Measurements from ENCODE around the gene CAPN14.

Gene CAPN14

DNA sequence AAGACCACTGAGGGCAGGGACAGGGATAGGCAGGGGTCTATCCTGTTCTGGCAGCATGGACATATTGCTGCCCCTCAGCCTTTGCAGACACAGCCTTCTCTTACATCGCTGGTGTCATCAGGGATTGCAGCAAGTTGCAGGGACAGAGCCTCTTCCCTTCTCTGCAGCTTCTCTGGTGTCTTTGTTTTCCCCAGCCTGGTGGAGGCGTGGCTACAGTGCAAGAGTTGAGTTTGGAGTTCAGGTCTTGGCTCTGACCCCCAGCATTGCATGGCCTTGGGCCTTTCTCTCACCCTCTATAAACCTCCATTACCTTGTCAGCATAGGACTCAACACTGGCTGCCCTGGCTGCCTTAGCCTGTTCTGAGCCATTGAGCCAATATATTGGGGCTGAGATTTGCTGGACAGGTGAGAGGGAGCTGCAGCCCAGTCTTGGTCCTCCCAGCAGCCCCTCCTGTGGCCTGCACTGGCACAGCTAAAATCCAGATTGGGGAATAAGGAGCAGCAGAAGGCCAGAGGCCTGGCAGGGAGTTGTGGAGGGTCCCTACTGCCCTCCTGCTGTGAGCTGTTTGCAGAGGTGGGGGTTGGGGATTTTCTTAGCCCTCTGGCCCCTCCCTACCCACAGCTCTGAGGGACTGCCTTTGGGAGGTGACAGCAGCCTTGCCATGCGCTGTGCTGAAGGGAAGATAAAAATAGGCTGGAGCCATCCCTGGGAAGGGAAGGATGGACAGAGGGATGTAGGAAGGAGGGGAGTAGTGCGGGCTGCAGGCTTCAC, 39.5 kb upstream of the CAPN14 start:
- no peak overlapping the region for H3K27ac ChIP-seq
- TF ChIP-seq, protein P1, sequence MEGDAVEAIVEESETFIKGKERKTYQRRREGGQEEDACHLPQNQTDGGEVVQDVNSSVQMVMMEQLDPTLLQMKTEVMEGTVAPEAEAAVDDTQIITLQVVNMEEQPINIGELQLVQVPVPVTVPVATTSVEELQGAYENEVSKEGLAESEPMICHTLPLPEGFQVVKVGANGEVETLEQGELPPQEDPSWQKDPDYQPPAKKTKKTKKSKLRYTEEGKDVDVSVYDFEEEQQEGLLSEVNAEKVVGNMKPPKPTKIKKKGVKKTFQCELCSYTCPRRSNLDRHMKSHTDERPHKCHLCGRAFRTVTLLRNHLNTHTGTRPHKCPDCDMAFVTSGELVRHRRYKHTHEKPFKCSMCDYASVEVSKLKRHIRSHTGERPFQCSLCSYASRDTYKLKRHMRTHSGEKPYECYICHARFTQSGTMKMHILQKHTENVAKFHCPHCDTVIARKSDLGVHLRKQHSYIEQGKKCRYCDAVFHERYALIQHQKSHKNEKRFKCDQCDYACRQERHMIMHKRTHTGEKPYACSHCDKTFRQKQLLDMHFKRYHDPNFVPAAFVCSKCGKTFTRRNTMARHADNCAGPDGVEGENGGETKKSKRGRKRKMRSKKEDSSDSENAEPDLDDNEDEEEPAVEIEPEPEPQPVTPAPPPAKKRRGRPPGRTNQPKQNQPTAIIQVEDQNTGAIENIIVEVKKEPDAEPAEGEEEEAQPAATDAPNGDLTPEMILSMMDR (IDR thresholded peaks at IDR 0.05) = no peak
- no peak for TF ChIP-seq ZFX (IDR thresholded peaks at IDR 0.05; ENCODE audit: borderline replicate concordance)

DNA sequence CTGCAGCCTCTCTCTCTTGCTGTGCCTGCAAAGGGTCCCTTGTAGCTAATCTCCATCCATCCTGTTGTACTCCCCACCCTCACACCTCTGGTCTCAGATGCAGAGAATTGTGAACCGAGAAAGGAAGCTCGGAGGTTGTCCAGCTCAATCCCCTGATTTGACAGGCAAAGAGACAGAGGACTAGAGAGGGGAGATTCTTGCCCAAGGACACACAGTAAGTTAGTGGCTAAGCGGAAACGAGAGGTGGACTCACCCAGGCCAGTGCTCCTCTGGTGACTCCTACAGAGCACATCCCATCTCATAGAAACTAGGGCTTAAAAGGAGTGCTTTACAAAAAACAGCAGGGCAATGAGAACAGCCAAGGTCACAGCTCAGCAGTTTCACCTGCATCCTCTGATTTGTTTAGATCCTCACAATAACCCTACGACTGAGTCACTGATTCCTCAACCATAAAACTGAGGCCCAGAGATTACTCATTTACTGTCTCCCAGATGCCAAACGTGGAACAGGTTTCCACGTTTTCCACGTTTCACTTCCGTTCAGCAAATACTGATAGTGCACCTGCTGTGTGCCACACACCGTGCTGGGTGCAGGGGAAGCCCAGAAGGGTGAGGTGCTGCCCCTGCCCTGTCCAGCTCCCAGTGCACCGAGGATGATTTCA, 38.7 kb upstream of the CAPN14 start:
- no peak overlapping the region for H3K27ac ChIP-seq
- TF ChIP-seq ZFX (IDR thresholded peaks at IDR 0.05; ENCODE audit: borderline replicate concordance) = no peak
- TF ChIP-seq, protein P1 (IDR thresholded peaks at IDR 0.05) = no peak

DNA sequence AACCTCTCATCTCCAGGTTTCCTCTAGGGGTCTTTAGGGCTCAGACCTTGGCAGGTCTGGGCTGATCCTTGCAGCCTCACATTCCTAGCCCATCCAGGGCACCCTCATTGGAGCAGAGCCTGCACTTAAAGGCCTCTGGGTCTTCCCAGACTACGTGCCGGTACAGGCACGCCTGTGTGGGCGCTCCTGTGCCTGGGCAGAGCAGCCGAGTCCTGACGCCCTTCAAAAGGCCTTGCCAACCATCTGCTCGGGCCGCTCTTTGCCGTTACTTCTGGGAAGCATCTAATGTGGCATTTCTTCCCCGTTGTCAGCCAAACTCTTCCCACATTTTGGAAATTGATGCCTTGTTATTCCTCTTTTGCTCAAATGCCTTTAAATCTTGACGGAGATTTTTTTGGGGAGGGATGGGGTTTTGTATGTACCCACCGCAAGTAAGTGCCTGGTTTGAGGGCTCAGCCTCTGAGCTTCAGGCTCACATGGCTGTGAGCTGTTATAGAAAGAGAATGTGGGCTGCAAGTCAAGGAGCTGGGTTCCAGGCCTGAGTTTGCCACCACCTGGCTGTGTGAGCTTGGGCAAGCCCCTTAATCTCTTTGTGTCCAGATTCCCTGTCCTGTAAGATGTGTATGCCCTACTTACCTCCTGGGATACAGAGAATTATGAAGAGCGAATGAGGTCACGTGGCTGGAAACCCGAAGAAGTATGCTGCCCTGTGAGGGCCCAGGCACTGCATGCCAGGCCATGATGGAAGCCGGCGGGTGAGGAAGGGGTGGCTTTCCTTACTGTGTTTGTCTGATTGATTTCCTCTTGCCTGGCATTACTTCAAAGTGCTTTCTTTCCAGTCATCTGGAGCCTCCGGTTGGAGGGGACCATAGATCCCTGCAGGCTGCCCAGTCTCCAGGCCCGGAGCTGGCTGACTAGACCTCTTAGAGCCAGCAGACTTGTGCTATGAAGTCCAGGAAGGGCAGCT, 37.2 kb upstream of the CAPN14 start:
- TF ChIP-seq ZFX (IDR thresholded peaks at IDR 0.05; ENCODE audit: borderline replicate concordance) = no peak
- TF ChIP-seq, protein P1 (IDR thresholded peaks at IDR 0.05) = no peak
- no peak overlapping the region for H3K27ac ChIP-seq

DNA sequence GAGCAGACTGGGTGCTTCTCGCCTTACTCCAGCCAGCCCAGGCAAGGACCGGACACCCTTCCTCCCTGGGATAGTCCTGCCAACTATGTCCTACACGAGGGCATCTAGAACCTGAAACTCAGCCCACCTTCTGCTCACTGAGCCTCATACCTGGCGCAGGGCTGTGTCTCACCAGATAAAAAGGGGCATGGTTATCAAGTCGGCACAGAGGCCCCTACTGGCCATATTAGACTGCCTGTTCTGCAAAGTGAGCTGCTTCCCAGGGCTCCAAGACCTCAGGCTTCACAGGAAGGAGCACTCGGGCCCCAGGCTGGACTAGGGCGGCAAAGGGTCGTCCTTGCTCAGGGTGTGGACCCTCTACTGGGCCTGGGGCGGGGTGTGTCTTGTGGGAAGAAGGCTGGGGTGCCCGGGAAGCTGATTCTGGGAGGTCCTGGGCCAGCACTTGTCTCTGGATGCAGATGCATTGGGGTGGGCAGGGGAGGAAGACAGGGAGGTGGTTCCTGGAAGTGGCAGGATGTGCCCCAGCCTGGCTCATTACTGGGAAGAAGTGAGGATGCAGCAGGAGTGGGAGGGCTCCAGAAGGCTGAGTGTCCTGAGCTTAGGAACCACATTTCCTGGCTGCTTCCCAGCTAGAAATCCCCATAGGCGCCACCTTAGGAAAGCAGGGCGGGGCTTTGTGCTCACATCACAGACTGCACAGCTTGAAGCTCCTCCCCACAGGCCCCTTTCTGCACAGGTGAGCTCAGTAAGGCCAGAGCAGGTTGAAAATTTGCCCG, 36.2 kb upstream of the CAPN14 start:
- TF ChIP-seq ZFX (IDR thresholded peaks at IDR 0.05; ENCODE audit: borderline replicate concordance) = no peak
- TF ChIP-seq, protein P1 (IDR thresholded peaks at IDR 0.05) = no peak
- H3K27ac ChIP-seq = no peak overlapping the region

DNA sequence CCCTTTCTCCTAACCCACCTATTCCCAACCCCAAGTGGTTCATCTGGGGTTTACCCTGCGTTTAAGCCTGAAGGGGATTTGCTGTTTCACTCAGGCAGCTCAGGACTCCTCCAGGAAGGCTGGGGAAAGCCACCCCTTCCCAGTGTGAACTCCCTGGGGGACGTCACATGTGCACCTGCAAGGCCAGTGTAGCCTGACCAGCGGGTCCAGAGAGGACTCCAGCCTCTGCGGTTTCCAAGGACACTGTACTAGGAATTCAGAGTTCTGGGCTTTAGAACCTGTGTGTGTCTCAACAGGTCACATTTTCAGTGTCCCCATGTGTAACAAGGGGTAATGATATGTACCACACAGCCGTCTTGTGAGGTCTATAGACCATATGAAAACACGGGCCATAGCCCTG, 34.5 kb upstream of the CAPN14 start:
- no peak overlapping the region for H3K27ac ChIP-seq
- TF ChIP-seq, protein P1 (IDR thresholded peaks at IDR 0.05) = no peak
- no peak for TF ChIP-seq ZFX (IDR thresholded peaks at IDR 0.05; ENCODE audit: borderline replicate concordance)

DNA sequence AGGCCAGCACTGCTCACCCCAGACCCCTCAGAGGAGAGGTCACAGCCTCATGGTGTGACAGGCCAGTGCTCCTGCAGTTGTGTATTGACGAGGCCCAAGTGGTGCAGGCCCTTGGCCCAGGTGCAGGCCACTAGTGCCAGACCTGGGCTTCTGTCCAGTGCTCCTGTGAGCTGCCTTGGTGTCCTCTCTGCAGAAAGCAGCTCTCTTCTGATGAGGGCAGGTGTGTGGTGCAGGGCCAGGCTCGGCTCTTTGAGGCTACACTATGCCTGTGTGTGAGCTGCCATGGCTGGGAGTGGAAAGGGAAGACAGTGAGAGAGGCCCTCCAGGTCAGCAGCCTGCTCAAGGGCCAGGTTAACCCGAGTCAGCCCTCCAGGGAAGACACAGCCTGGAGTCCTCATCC, 33.7 kb upstream of the CAPN14 start:
- TF ChIP-seq, protein P1 (IDR thresholded peaks at IDR 0.05) = no peak
- TF ChIP-seq ZFX (IDR thresholded peaks at IDR 0.05; ENCODE audit: borderline replicate concordance) = no peak
- H3K27ac ChIP-seq = no peak overlapping the region

Measured in 22Rv1 (cell line).